GM12878 (cell line): ENCODE results near the gene KCNQ1OT1. TPM values are rescaled to one million over a fixed set of nuclear protein-coding genes. Genes with fewer than 3 reads are reported as not detected.
"Not testable (repeated sequence)": the region's sequence is repeated elsewhere in the genome, so short reads cannot be mapped to it uniquely, and the experiment has no call there.

Experiments used
- ATAC-seq: fragments of 200-7000 bp; cut with Tn5 transposase; 3 replicates; pipeline ENCODE4 v1.9.1; 2020; ENCODE audit warnings: mild to moderate bottlenecking, moderate library complexity
- BruUV-seq: library from RNA; stranded (reverse); fragments of 400-500 nt; replicated peaks from 2 replicates; lab custom pipeline; 2021; lab: Mats Ljungman, UMichigan
- CTCF ChIA-PET: fragments of 300-600 bp; sonication (Branson Sonifier 250); formaldehyde crosslinking; extraction: SDS; loops from one replicate; lab custom pipeline; 2021; ENCODE audit warnings: inconsistent platforms; lab: Yijun Ruan, JAX
- POLR2A ChIA-PET: fragments of 350-600 bp; formaldehyde crosslinking; extraction: SDS; loops from one replicate; lab custom pipeline; 2021; ENCODE audit warnings: inconsistent platforms; lab: Charles Lee
- RAD21 ChIA-PET: fragments of 300-600 bp; sonication (Branson Sonifier 250); formaldehyde crosslinking; loops from one replicate; lab custom pipeline; 2023; ENCODE audit warnings: antibody characterized with exemption; ENCODE audit not compliant: unreplicated experiment; lab: Charles Lee
- SMC1A ChIA-PET: fragments of 300-600 bp; sonication (Branson Sonifier 250); formaldehyde crosslinking; loops from one replicate; lab custom pipeline; 2023; ENCODE audit not compliant: unreplicated experiment, uncharacterized antibody; lab: Charles Lee
- DNase-seq: peaks from one replicate; pipeline ENCODE4 v3.0.0-alpha.2; 2011; ENCODE audit warnings: low read depth, low spot score
- FAIRE-seq: peaks from 3 replicates; lab custom pipeline; 2011; peaks lifted over from hg19 to GRCh38; lab: Jason Lieb, UNC
- H2AFZ ChIP-seq: 2 replicates; pipeline ENCODE4 v1.6.0; 2011; ENCODE audit warnings: low read depth, low read length, control low read depth; ENCODE audit not compliant: control insufficient read depth
- H3K27ac ChIP-seq: 2 replicates; pipeline ENCODE4 v1.5.1; 2011; ENCODE audit warnings: control low read depth; ENCODE audit not compliant: control insufficient read depth, insufficient read depth
- H3K27me3 ChIP-seq, 2 experiments: replicated peaks in 1 of 2; 2 replicates each; pipeline versions ENCODE4 v1.6.0 to v1.6.1; 2011; ENCODE audit warnings: low read length in 1 of 2; ENCODE audit not compliant: control insufficient read depth in 2 of 2, insufficient read depth in 2 of 2
- H3K36me3 ChIP-seq, 2 experiments: 2 replicates each; pipeline ENCODE4 v1.5.1; 2011; ENCODE audit warnings: low read length in 1 of 2; ENCODE audit not compliant: control insufficient read depth in 2 of 2, insufficient read depth in 2 of 2
- H3K4me1 ChIP-seq: 2 replicates; pipeline ENCODE4 v1.6.1; 2011; ENCODE audit warnings: mild to moderate bottlenecking, low read length, moderate library complexity, mixed read lengths; ENCODE audit not compliant: control insufficient read depth, insufficient read depth
- H3K4me2 ChIP-seq: 2 replicates; pipeline ENCODE4 v1.6.0; 2011; ENCODE audit warnings: control low read depth; ENCODE audit not compliant: control insufficient read depth, insufficient read depth
- H3K4me3 ChIP-seq: fragments of 200-600 bp; sonication (generic); 2 replicates; pipeline ENCODE4 v1.5.1; 2016
- H3K79me2 ChIP-seq: 2 replicates; pipeline ENCODE4 v1.6.0; 2011; ENCODE audit warnings: low read length; ENCODE audit not compliant: control insufficient read depth, insufficient read depth
- H3K9ac ChIP-seq: 2 replicates; pipeline ENCODE4 v1.8.0; 2011; ENCODE audit warnings: low read length, control low read depth, mixed read lengths; ENCODE audit not compliant: control insufficient read depth, insufficient read depth
- H3K9me3 ChIP-seq: replicated peaks from 3 replicates; pipeline ENCODE4 v1.5.1; 2011; ENCODE audit warnings: mild to moderate bottlenecking, low read length; ENCODE audit not compliant: control insufficient read depth, insufficient read depth
- H4K20me1 ChIP-seq: 2 replicates; pipeline ENCODE4 v1.6.0; 2011; ENCODE audit not compliant: control insufficient read depth, insufficient read depth
- MXI1 ChIP-seq: fragments of 150-350 bp; IDR thresholded peaks from 2 replicates; pipeline ENCODE4 v1.6.1; 2011; ENCODE audit warnings: low read depth, mild to moderate bottlenecking, inconsistent platforms, low read length, improper control_type of control experiment
- TCF7 ChIP-seq: IDR thresholded peaks from 2 replicates; pipeline ENCODE4 v1.6.1; 2014; ENCODE audit warnings: antibody characterized with exemption, borderline replicate concordance
- WGBS: methylation state at CpG from one replicate; pipeline ENCODE4 v1.1.6; 2016; ENCODE audit warnings: low lambda C conversion rate; ENCODE audit not compliant: insufficient replicate concordance, insufficient coverage; ENCODE audit errors: missing lambda C conversion rate; 5-methylcytosine and 5-hydroxymethylcytosine counted together
- in situ Hi-C: fragments of 300-500 bp; cut with MboI; formaldehyde crosslinking; loops from 9 replicates; pipeline ENCODE4 v1.14.3; 2018; ENCODE audit warnings: mixed read lengths
- intact Hi-C: fragments of 100-400 bp; cut with micrococcal nuclease; formaldehyde crosslinking; loops from one replicate; pipeline ENCODE4 v1.14.2; 2022; ENCODE audit not compliant: unreplicated experiment
- polyA plus RNA-seq, 11 experiments: library from polyadenylated mRNA; depleted of rRNA in 4 of 11; unstranded in 6 of 11; stranded (reverse) in 5 of 11; fragments of >200 nt; fragmentation: Nextera tagmentation in 4 of 11; fragmentation: Illumina TruSeq in 1 of 11; extraction: Ambion mirVana in 4 of 11; extraction: Trizol in 1 of 11; gene quantifications; 1 replicate in 1 of 11; 2 replicates in 10 of 11; pipeline versions ENCODE4 v1.2.1 to v1.2.3, GENCODE V29; 2011 to 2016; ENCODE audit warnings: inconsistent platforms in 2 of 11, missing spikeins in 2 of 11, low read depth in 1 of 11
- total RNA-seq, 4 experiments: library from RNA; depleted of rRNA in 3 of 4; stranded (reverse); fragments of >200 nt in 3 of 4; fragmentation: Illumina TruSeq in 1 of 4; extraction: Trizol in 1 of 4; gene quantifications; 2 replicates each; pipeline versions ENCODE4 v1.2.1 to v1.2.3, GENCODE V29; 2013 to 2021

Gene KCNQ1OT1
- total and polyA plus RNA-seq, 10 of the 15 experiments (the other 5 are each of a cell fraction or from before 2014, with no cell fraction given): 0.02 to 1.6 (median 0.41) TPM

DNA sequence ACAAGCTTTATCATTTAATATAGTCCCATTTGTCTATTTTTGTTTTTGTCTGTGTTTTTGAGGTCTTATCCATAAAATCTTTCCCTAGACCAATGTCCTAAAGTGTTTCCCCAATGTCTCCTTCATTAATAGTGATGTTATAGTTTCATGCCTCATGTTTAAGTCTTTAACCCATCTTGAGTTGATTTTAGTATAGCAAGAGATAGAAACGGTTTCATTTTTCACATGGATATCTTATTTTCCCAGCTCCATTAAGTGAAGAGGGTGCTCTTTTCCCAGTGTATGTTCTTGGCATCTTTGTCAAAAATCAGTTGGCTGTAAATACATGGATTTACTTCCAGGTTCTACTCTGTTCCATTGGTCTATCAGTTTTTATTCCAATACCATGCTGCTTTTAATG, 58.2 kb downstream of the KCNQ1OT1 start:
- no peaks in the 10 kb centered on the region for H3K79me2 ChIP-seq
- no peak for ATAC-seq
- POLR2A ChIA-PET: no interaction called here

GRCh38 chr11:2639763-2640162, 60.0 kb downstream of the KCNQ1OT1 start:
- CTCF ChIA-PET, FAIRE-seq, H4K20me1 ChIP-seq, H3K27me3 ChIP-seq, intact Hi-C loops, in situ Hi-C loops, H3K9ac ChIP-seq, H3K4me1 ChIP-seq, H2AFZ ChIP-seq, H3K36me3 ChIP-seq, H3K9me3 ChIP-seq, DNase-seq, POLR2A ChIA-PET, H3K79me2 ChIP-seq, RAD21 ChIA-PET, SMC1A ChIA-PET, H3K27ac ChIP-seq, BruUV-seq, ATAC-seq, H3K4me3 ChIP-seq, H3K4me2 ChIP-seq: not testable (repeated sequence)
- WGBS: 80% methylated on average over 13 of the region's 13 CpGs

More for the DNA sequence above, 58.2 kb downstream of the KCNQ1OT1 start:
- no TSS peak for BruUV-seq
- no peak for DNase-seq
- no peak overlapping the region for H3K4me2 ChIP-seq
- no peaks in the 10 kb centered on the region; the same call in 1 of the 3 replicates for H3K9me3 ChIP-seq
- RAD21 ChIA-PET: no interaction called here
- 38% methylated on average over 1 of the region's 1 CpG for WGBS
- CTCF ChIA-PET: no interaction called here
- no peaks in the 10 kb centered on the region for H4K20me1 ChIP-seq
- no peak overlapping the region for H3K9ac ChIP-seq
- intact Hi-C loops: no loop called here
- no peak for TF ChIP-seq MXI1
- TF ChIP-seq TCF7: peak; percentile 8; the same call in 1 of the 2 replicates
- TF ChIP-seq, all 136 proteins: peak for 1
- no peak for FAIRE-seq
- H3K27ac ChIP-seq: no peak overlapping the region
- no peak overlapping the region for H2AFZ ChIP-seq
- H3K27me3 ChIP-seq: no peaks in the 10 kb centered on the region; a peak in 1 of 4 replicates
- H3K4me3 ChIP-seq: no peak overlapping the region
- H3K36me3 ChIP-seq: no peaks in the 10 kb centered on the region
- in situ Hi-C loops: no loop called here
- SMC1A ChIA-PET: interaction anchor here (1.1 kb wide), 1 partner anchor 1002 kb away, joined by 3 read pairs; no protein-coding TSS in a partner anchor
- H3K4me1 ChIP-seq: no peaks in the 10 kb centered on the region
